AG09309 (cell line): ENCODE results near the gene SIGLEC10.

Experiments used
- DNase-seq: peaks from one replicate; pipeline ENCODE4 v3.0.0-alpha.2; 2010; ENCODE audit warnings: low read depth
- H3K4me3 ChIP-seq: 2 replicates; pipeline ENCODE4 v1.5.1; 2011; ENCODE audit warnings: mild to moderate bottlenecking, low read depth, low read length, moderate library complexity; ENCODE audit not compliant: control insufficient read depth
- CTCF ChIP-seq: IDR thresholded peaks from 2 replicates; pipeline ENCODE4 v1.5.1; 2011; ENCODE audit warnings: mild to moderate bottlenecking, low read depth, low read length, inconsistent platforms; ENCODE audit not compliant: insufficient read depth, control insufficient read depth; ENCODE audit errors: missing control alignments

Gene SIGLEC10

GRCh38 chr19:51460164-51460992 is 42.9 kb upstream of the SIGLEC10 start:
- no peak for DNase-seq
- H3K4me3 ChIP-seq: peak overlapping the region; percentile 25; the same call in 1 of the 2 replicates
- no peak for TF ChIP-seq CTCF

- no peak overlapping the region for H3K4me3 ChIP-seq
- DNase-seq: no peak
- no peak for TF ChIP-seq CTCF
These were observed 41.6 kb upstream of the SIGLEC10 start for GRCh38 chr19:51458899-51459505.

GRCh38 chr19:51458051-51458645 is 40.7 kb upstream of the SIGLEC10 start, which contains the start of gene SIGLEC8:
Gene SIGLEC8 (minus strand): TSS chr19:51458454. CDS start chr19:51458387, 67 bp downstream.
- no peak for TF ChIP-seq CTCF

GRCh38 chr19:51457351-51458013 is 40.0 kb upstream of the SIGLEC10 start:
- TF ChIP-seq CTCF: no peak
- H3K4me3 ChIP-seq: no peak overlapping the region
- DNase-seq: no peak

More at GRCh38 chr19:51458051-51458645, 40.7 kb upstream of the SIGLEC10 start, which contains the start of gene SIGLEC8:
- no peak for DNase-seq
- no peak within 1 kb of the TSS for H3K4me3 ChIP-seq

GRCh38 chr19:51456541-51457290 is 39.3 kb upstream of the SIGLEC10 start:
- H3K4me3 ChIP-seq: no peak overlapping the region
- TF ChIP-seq CTCF: no peak
- no peak for DNase-seq
